HG02973 (cell line): Measurements from ENCODE around the gene CHTF8.

ENCODE experiments used
- ATAC-seq: cut with Tn5 transposase; IDR thresholded peaks from one replicate; pipeline ENCODE4 v1.9.1; 2021; ENCODE audit warnings: moderate library complexity; ENCODE audit not compliant: unreplicated experiment

Gene CHTF8

GRCh38 chr16:69114346-69114975 is 17.9 kb downstream of the CHTF8 start:
- no peak for ATAC-seq

- ATAC-seq: no peak
These were observed 19.2 kb downstream of the CHTF8 start for GRCh38 chr16:69113216-69113615.

GRCh38 chr16:69112285-69113129 is 19.9 kb downstream of the CHTF8 start:
- ATAC-seq: no peak

GRCh38 chr16:69111876-69112230 is 20.5 kb downstream of the CHTF8 start:
- ATAC-seq: no peak

- ATAC-seq: no peak
These were observed 21.0 kb downstream of the CHTF8 start for GRCh38 chr16:69111216-69111875.

GRCh38 chr16:69110406-69110805 is 22.0 kb downstream of the CHTF8 start:
- no peak for ATAC-seq

GRCh38 chr16:69109486-69110270 is 22.7 kb downstream of the CHTF8 start:
- ATAC-seq: no peak

GRCh38 chr16:69108905-69109252 is 23.5 kb downstream of the CHTF8 start:
- ATAC-seq: no peak

GRCh38 chr16:69108064-69108904 is 24.1 kb downstream of the CHTF8 start:
- ATAC-seq: no peak

GRCh38 chr16:69107316-69107962 is 24.9 kb downstream of the CHTF8 start:
- no peak for ATAC-seq

GRCh38 chr16:69106491-69107315 is 25.7 kb downstream of the CHTF8 start:
- ATAC-seq: no peak

- ATAC-seq: no peak
These were observed 26.7 kb downstream of the CHTF8 start, which contains the start of gene HAS3 for GRCh38 chr16:69105501-69106361. HAS3 (plus strand) TSS chr16:69105653; CDS start chr16:69109396, 3,743 bp downstream.

- no peak for ATAC-seq
These were observed 32.2 kb downstream of the CHTF8 start for GRCh38 chr16:69100071-69100691.

- ATAC-seq: no peak
These were observed 37.2 kb downstream of the CHTF8 start for GRCh38 chr16:69095193-69095592.

- no peak for ATAC-seq
These were observed 37.9 kb downstream of the CHTF8 start for GRCh38 chr16:69094501-69094900.

GRCh38 chr16:69093974-69094373 is 38.4 kb downstream of the CHTF8 start:
- no peak for ATAC-seq

- ATAC-seq: no peak
These were observed 43.1 kb downstream of the CHTF8 start for GRCh38 chr16:69089091-69089910.
